Hematopoietic multipotent progenitor cell treated with erythropoietin and hydrocortisone succinate and interleukin-3 and kit ligand, for 8 days (in vitro differentiated cells): ENCODE data around the gene DEGS1.

Experiments
- DNase-seq: peaks from one replicate; pipeline ENCODE4 v3.0.0-alpha.2; 2015

The DEGS1 gene

GRCh38 chr1:224217655-224218623 lies 34.9 kb downstream of the DEGS1 start:
- no peak for DNase-seq

- no peak for DNase-seq
Measured at GRCh38 chr1:224219011-224219611, 36.1 kb downstream of the DEGS1 start.

GRCh38 chr1:224219612-224220059 lies 36.6 kb downstream of the DEGS1 start:
- DNase-seq = no peak

GRCh38 chr1:224223819-224224714 lies 41.0 kb downstream of the DEGS1 start:
- DNase-seq = no peak

- DNase-seq = no peak
Measured at GRCh38 chr1:224226849-224227502, 43.9 kb downstream of the DEGS1 start.

DNA sequence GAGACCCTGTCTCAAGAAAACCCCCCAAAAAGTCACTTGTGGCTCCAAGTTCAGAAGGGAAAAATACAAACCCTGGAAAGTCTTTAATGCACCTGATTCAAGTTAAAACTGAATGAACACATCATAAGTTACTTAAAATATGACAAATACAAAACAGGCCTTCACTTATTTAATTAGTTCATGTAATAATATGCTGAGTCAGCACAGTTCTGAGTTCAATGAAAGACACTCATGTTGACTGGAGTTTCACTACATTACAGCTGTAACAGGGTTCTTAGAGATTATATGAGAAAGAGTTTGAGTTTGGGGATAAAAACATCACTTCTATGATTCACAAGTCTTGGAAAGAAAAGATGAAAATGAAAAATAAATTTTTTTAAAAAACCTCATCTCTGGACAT lies 51.0 kb downstream of the DEGS1 start:
- DNase-seq = no peak

DNA sequence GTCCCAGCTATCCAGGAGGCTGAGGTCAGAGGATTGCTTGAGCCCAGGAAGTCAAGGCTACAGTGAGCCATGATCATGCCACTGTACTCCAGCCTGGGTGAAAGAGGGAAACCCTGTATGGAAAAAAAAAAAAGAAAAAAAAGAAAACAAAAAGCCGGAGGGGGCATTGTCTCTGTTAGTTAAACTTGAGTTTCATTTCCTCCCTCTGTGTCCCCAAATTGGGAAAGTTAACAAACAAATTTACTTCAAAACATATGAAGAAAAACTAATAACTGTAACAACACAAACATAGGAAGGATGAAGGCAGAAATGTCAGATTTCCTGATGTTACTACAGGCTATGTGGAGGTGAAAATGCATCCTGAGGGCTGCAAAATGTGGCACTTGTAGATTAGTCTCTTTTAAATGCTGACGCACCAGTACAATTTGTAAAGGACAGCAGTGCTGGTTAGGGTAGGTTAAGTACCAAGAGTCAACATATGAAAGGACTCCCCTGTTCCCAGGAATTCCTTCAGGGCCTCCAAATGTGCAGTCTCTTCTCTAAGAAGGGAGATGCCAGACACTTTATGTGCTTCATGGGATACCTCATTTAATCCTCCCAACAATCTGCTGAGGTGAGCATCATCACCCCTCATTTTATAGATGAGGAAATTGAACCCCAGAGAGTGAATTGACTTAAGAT lies 52.9 kb downstream of the DEGS1 start:
- DNase-seq = no peak

- DNase-seq = no peak
Measured at GRCh38 chr1:224237119-224237881, 54.3 kb downstream of the DEGS1 start.

- DNase-seq = no peak
Measured at GRCh38 chr1:224238212-224238611, 55.2 kb downstream of the DEGS1 start.

- no peak for DNase-seq
Measured at GRCh38 chr1:224238756-224239155, 55.7 kb downstream of the DEGS1 start.
